HEK293 (cell line): ENCODE data around the gene TAF6L.

Experiments
- BCL11A ChIP-seq: fragments of 450-650 bp; formaldehyde crosslinking; IDR thresholded peaks from 2 replicates; pipeline ENCODE4 v1.5.1; 2016; ENCODE audit warnings: low read depth, missing biosample characterization, missing genetic modification characterization
- CTCF ChIP-seq: fragments of 450-650 bp; formaldehyde crosslinking; IDR thresholded peaks from 2 replicates; pipeline ENCODE4 v1.5.1; 2016; ENCODE audit warnings: missing biosample characterization, missing genetic modification characterization
- YY1 ChIP-seq: fragments of 450-650 bp; formaldehyde crosslinking; IDR thresholded peaks from 2 replicates; pipeline ENCODE4 v1.5.1; 2018; ENCODE audit warnings: missing biosample characterization, missing genetic modification characterization
- ZBTB17 ChIP-seq: fragments of 450-650 bp; formaldehyde crosslinking; IDR thresholded peaks from 2 replicates; pipeline ENCODE4 v1.5.1; 2016; ENCODE audit warnings: missing biosample characterization, missing genetic modification characterization
- ZNF274 ChIP-seq, 2 experiments: fragments of 200-500 bp in 1 of 2; fragments of 450-650 bp in 1 of 2; sonication (Bioruptor generic) in 1 of 2; formaldehyde crosslinking in 1 of 2; IDR thresholded peaks; 2 replicates each; pipeline versions ENCODE4 v1.5.1 to v1.6.1; 2014 to 2016; ENCODE audit warnings: borderline replicate concordance in 1 of 2, inconsistent platforms in 1 of 2, low read length in 1 of 2, missing biosample characterization in 1 of 2, missing genetic modification characterization in 1 of 2
- ZNF433 ChIP-seq: fragments of 450-650 bp; formaldehyde crosslinking; IDR thresholded peaks from 2 replicates; pipeline ENCODE4 v1.5.1; 2016; ENCODE audit warnings: missing biosample characterization, missing genetic modification characterization, low read depth
- ZNF629 ChIP-seq: fragments of 450-650 bp; formaldehyde crosslinking; IDR thresholded peaks from 2 replicates; pipeline ENCODE4 v1.5.1; 2017; ENCODE audit warnings: missing biosample characterization, missing genetic modification characterization
- ZNF792 ChIP-seq: fragments of 450-650 bp; formaldehyde crosslinking; IDR thresholded peaks from 2 replicates; pipeline ENCODE4 v1.5.1; 2016; ENCODE audit warnings: missing biosample characterization, missing genetic modification characterization
- TF ChIP-seq, protein P1 (sequence below): fragments of 450-650 bp; formaldehyde crosslinking; IDR thresholded peaks from 2 replicates; pipeline ENCODE4 v1.5.1; 2016; ENCODE audit warnings: missing biosample characterization, missing genetic modification characterization, low read depth
- TF ChIP-seq, protein P2 (sequence below): fragments of 450-650 bp; formaldehyde crosslinking; IDR thresholded peaks from 2 replicates; pipeline ENCODE4 v1.5.1; 2017; ENCODE audit warnings: missing biosample characterization, missing genetic modification characterization
- TF ChIP-seq, protein P3 (sequence below): fragments of 450-650 bp; formaldehyde crosslinking; IDR thresholded peaks from 2 replicates; pipeline ENCODE4 v1.5.1; 2016; ENCODE audit warnings: missing biosample characterization, missing genetic modification characterization, low read depth

GRCh38 chr11:62755086-62755615, 16.0 kb upstream of the TAF6L start:
- TF ChIP-seq ZNF792 (tag by site-specific recombination) (no peak), YY1 (no peak), ZNF433 (tag by site-specific recombination) (no peak), ZBTB17 (tag by site-specific recombination) (no peak), CTCF (tag by site-specific recombination) (no peak), BCL11A (tag by site-specific recombination) (no peak), ZNF629 (tag by site-specific recombination) (no peak), ZNF274 (IDR thresholded peaks at IDR 0.05; ENCODE audit: low read length) (no peak), ZNF274 (tag by site-specific recombination; IDR thresholded peaks at IDR 0.05; ENCODE audit: borderline replicate concordance) (no peak)
- TF ChIP-seq, protein P1, sequence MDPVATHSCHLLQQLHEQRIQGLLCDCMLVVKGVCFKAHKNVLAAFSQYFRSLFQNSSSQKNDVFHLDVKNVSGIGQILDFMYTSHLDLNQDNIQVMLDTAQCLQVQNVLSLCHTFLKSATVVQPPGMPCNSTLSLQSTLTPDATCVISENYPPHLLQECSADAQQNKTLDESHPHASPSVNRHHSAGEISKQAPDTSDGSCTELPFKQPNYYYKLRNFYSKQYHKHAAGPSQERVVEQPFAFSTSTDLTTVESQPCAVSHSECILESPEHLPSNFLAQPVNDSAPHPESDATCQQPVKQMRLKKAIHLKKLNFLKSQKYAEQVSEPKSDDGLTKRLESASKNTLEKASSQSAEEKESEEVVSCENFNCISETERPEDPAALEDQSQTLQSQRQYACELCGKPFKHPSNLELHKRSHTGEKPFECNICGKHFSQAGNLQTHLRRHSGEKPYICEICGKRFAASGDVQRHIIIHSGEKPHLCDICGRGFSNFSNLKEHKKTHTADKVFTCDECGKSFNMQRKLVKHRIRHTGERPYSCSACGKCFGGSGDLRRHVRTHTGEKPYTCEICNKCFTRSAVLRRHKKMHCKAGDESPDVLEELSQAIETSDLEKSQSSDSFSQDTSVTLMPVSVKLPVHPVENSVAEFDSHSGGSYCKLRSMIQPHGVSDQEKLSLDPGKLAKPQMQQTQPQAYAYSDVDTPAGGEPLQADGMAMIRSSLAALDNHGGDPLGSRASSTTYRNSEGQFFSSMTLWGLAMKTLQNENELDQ (tag by site-specific recombination) = no peak
- TF ChIP-seq, protein P2, sequence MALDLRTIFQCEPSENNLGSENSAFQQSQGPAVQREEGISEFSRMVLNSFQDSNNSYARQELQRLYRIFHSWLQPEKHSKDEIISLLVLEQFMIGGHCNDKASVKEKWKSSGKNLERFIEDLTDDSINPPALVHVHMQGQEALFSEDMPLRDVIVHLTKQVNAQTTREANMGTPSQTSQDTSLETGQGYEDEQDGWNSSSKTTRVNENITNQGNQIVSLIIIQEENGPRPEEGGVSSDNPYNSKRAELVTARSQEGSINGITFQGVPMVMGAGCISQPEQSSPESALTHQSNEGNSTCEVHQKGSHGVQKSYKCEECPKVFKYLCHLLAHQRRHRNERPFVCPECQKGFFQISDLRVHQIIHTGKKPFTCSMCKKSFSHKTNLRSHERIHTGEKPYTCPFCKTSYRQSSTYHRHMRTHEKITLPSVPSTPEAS (tag by site-specific recombination) = no peak
- TF ChIP-seq, protein P3, sequence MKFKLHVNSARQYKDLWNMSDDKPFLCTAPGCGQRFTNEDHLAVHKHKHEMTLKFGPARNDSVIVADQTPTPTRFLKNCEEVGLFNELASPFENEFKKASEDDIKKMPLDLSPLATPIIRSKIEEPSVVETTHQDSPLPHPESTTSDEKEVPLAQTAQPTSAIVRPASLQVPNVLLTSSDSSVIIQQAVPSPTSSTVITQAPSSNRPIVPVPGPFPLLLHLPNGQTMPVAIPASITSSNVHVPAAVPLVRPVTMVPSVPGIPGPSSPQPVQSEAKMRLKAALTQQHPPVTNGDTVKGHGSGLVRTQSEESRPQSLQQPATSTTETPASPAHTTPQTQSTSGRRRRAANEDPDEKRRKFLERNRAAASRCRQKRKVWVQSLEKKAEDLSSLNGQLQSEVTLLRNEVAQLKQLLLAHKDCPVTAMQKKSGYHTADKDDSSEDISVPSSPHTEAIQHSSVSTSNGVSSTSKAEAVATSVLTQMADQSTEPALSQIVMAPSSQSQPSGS (tag by site-specific recombination) = no peak
